ENCODE data around the gene SLCO2A1.

- TF ChIP-seq CTCF (IDR thresholded peaks at IDR 0.05; ENCODE audit: insufficient read depth, low read length, poor library complexity, severe bottlenecking): no peak
- TF ChIP-seq EZH2phosphoT487 (conservative IDR thresholded peaks at IDR 0.05; ENCODE audit: low read length): no peak
Observed at GRCh38 chr3:134055661-134056060, 25.9 kb upstream of the SLCO2A1 start.

All from SU-DHL-6 (cell line).